NCI-H2196 (cell line): ENCODE measurements around the gene C19orf33.
"Not testable (repeated sequence)": the region's sequence is repeated elsewhere in the genome, so short reads cannot be mapped to it uniquely, and the experiment has no call there.

ENCODE experiments used
- DNase-seq: peaks from one replicate; lab custom pipeline; 2025; ENCODE audit not compliant: unreplicated experiment; lab: John Stamatoyannopoulos, UW

Gene C19orf33

GRCh38 chr19:38336638-38337359 lies 32.7 kb downstream of the C19orf33 start:
- peak; percentile 93 for DNase-seq

DNA sequence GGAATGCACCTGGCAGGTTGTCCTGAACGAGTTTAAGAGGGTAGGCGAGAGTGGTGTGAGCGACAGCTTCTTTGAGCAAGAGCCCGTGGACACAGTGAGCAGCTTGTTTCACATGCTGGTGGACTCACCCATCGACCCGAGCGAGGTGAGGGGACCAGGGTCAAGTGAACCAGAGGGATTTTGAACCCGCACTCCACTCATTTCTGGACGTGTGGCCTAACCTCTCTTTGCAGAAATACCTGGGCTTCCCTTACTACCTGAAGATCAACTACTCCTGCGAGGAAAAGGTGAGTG lies 33.3 kb downstream of the C19orf33 start:
- DNase-seq = no peak

DNA sequence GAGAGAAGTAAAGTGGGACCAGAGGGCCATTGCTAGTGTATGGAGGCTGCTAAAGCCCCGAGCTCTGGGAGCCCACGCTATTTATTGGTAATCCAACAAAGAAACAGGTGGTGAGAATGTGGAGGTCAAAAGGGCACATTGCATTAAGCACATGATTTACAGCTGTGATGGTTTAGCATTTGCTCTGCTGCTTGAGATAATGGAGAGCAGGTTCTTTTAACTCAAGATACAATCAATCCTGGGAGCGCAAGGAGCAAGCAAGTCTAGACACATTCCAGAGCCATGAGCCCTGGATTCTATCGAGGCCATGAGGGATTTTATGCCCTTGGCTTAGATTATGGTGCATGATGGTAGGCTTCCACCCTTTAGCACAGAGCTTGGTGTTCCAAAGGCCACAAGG lies 35.0 kb downstream of the C19orf33 start:
- not testable (repeated sequence) for DNase-seq

DNA sequence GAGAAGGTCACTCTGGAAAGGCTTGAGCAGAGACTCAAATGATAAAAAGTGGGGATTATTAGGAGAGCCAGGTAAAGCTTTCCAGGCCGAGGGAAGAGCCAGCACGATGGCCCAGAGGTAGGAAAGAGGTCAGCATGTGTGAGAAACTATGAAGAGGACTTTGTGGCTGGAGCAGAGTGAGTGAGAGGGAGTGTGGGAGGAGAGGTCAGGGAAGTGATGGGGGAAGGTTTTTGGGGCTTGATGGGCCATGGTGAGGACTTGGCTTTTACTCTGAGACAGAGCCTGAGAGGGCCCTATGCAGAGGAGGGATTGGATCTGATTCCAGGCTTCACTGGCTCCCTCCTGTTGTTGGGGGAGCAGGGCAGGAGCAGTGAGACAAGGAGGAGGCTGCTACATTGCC lies 36.9 kb downstream of the C19orf33 start:
- no peak for DNase-seq

DNA sequence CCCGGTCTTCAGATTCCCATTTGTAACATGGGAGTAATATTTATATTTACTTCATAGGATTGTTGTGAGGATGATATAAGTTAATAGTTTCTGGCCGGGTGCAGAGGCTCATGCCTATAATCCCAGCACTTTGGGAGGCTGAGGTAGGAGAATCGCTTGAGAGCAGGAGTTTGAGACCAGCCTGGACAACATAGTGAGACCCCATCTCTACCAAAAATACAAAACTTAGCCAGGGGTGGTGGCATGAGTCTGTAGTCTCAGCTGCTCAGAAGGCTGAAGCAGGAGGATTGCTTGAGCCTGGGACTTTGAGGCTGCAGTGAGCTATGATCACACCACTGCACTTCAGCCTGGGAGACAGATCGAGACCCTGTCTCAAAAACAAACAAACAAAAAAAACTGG lies 42.8 kb downstream of the C19orf33 start:
- no peak for DNase-seq

DNA sequence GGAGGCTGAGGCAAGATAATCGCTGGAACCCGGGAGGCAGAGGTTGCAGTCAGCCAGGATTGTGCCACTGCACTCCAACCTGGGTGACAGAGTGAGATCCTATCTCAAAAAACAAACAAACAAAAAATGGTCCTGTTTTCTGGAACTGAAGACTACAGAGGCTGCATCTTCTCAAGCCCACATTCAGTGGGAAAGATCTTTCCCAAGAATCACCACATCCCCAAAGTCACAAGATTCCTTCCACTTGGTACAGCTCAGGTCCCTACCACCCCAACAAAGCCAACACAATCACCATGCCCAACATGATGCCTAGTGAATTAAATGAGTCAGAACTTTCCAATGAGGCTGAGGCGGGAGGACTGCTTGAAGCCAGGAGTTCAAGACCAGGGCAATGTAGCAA lies 46.8 kb downstream of the C19orf33 start:
- DNase-seq = no peak

DNA sequence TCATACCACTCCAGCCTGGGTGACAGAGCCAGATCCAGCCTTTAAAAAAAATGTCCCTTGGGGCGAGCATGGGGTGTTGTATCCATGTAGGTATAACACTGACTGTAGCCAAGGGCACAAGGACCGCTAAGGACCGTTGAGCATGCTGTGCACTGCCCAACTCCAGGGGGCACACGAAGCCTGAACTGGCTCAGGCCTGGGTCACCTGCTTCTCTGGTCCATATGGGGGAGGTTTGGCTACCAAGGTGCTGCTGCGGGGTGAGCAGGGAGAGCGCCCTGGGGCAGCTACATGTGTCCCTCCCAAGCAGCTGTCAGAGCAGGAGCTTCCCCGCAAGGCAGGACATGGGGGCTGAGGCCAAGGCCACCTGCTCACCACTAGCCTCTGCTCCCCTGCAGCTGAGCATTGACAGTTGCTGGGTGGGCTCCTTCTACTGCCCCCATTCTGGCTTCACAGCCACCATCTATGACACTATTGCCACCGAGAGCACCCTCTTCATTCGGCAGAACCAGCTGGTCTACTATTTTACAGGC lies 47.9 kb downstream of the C19orf33 start:
- DNase-seq = no peak

DNA sequence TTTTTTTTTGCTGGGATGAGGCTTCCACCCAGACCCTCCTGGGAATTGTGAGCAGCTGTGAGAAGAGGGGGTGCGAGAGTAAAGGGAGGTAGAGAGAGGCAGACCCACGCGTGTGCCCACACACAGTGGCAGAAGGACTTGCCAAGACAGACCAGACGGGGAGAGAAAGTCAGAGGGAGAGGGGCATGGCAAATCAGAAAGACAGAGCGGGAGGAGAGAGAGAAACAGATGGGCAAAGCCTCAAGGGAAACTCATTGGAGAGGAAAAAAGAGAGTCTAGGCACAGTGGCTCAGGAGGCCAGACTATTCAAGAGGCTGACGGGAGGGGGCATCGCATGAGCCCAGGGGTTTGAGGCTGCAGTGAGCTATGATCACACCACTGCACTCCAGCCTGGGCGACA lies 48.6 kb downstream of the C19orf33 start:
- DNase-seq = no peak
